ENCODE results near the gene HAAO.
A peak's percentile ranks its signal among the peaks of the same experiment; 100 is the strongest.

The HAAO gene

DNA sequence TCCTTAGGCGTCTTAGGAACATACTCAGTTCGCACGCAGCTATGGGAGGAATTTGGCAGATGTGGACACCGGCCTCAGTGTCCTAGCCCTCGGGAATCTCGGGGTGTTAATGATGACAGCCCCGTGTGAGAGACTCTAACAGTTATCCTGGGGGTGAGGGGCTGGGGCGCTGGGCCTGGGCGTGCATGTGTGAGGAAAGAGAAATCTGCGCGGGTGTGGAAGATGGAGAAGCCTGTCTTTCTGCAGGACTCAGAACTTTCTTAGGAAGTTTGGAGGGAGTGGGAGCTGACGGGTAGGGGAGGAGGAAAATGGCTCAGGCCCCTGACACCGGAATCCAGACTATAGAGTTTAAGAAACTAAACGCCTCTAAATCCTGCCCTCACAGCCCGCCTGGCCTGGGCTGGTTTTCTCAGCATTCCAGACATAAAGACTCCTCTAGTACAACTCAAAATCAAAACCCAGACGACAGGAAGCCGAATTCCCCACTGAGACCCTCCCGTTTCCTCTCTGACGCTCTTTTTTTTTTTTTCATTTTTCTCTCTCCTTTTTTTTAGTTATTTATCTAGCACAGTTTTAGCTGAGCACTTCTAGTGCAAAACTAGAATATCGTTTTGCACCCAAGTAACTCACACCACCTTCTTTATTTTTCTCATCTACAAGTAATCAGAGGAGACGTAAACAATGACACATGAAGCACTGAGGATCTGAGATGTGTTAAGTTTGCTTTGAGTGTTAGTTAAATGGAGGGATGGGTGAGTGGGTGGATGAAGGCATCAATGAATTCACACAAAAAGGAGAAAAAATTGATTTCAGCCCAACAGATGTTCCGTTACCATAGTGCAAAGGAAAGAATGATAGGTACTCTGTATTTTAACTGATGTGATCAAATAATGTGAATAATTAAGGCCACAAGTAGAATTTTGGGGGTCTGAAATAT is 1.2 kb upstream of the HAAO start:
- no peak for DNase-seq (ENCODE audit: low spot score)
- Histone ChIP-seq H3K4me3 (peak overlapping the region; percentile 82), H3K27ac (peak overlapping the region; percentile 93 to 96)
- TF ChIP-seq, protein P1, sequence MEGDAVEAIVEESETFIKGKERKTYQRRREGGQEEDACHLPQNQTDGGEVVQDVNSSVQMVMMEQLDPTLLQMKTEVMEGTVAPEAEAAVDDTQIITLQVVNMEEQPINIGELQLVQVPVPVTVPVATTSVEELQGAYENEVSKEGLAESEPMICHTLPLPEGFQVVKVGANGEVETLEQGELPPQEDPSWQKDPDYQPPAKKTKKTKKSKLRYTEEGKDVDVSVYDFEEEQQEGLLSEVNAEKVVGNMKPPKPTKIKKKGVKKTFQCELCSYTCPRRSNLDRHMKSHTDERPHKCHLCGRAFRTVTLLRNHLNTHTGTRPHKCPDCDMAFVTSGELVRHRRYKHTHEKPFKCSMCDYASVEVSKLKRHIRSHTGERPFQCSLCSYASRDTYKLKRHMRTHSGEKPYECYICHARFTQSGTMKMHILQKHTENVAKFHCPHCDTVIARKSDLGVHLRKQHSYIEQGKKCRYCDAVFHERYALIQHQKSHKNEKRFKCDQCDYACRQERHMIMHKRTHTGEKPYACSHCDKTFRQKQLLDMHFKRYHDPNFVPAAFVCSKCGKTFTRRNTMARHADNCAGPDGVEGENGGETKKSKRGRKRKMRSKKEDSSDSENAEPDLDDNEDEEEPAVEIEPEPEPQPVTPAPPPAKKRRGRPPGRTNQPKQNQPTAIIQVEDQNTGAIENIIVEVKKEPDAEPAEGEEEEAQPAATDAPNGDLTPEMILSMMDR (IDR thresholded peaks at IDR 0.05): no peak

DNA sequence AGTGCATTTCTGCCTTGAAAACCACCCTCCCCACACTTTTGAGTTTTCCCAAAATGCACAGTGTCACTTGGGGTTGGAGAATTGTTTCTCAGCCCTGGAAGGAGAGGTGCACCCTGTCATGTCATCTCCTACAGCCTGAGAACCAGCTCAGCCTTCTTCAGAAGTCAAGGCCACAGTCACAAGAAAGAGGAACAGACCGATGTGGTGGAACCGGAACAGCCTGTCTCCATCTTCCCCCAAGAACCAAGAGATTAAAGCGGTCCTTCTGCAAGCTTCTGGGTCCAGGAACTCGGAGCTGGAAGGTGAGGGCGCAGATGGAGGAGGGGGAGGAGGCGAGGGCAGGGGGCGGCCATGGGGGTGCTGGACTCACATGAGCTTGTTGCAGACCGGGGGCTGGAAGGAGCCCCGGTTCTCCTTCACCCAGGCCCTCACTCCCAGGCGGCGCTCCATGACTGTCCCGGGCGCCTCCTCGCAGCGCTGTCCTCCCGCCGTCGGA is 248 bp downstream of the HAAO start:
- TF ChIP-seq, protein P1 (IDR thresholded peaks at IDR 0.05): no peak
- DNase-seq (ENCODE audit: low spot score): no peak
- Histone ChIP-seq H3K27ac (peak overlapping the region; percentile 93 to 96), H3K4me3 (peak overlapping the region; percentile 82)

DNA sequence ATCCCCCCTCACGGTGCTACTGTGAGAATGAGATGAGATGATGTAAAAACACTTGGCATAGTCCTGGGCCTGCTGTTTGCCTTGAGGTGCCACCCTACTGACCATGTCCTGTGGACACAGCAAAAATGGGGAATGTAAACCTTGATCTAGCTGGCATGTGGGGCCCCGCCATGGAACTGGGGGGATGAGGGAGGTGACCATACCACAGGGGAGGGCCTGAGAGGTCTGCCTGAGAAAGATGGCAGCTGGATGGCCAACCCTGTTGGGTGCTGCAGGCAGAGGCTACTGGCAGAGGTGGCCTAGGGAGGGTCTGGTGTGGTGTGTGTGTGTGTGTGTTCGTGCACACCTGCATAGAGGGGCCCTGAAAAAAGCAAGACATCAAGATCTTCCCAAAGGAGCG is 777 bp downstream of the HAAO start:
- peak overlapping the region; percentile 93 to 96 for H3K27ac ChIP-seq
- TF ChIP-seq, protein P1 (IDR thresholded peaks at IDR 0.05): no peak

DNA sequence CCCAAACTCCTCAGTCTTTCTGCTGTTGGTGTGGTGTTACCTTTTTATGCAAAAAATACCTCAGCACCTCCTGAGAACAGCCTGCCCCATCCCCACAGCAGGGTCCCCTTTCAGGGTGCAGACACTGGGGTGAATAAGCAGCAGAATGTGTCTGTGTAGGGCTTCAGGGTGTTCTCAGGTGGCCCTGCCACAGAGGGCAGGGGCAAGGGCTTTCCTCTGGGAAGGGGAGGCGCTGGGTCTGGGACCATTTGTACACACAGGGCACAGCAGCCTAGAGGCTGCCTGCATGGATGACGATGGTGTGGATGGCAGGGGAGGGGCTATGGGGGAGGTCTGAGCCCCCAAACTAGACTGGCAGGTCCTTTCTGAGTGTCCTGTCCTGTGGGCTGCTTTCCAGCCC is 2.6 kb downstream of the HAAO start:
- no peak for DNase-seq (ENCODE audit: low spot score)
- Histone ChIP-seq H3K4me3 (no peak overlapping the region), H3K27ac (no peak overlapping the region)
- TF ChIP-seq, protein P1 (IDR thresholded peaks at IDR 0.05): no peak

More for the DNA sequence above, 777 bp downstream of the HAAO start:
- DNase-seq (ENCODE audit: low spot score): no peak
- peak overlapping the region; percentile 82 for H3K4me3 ChIP-seq

DNA sequence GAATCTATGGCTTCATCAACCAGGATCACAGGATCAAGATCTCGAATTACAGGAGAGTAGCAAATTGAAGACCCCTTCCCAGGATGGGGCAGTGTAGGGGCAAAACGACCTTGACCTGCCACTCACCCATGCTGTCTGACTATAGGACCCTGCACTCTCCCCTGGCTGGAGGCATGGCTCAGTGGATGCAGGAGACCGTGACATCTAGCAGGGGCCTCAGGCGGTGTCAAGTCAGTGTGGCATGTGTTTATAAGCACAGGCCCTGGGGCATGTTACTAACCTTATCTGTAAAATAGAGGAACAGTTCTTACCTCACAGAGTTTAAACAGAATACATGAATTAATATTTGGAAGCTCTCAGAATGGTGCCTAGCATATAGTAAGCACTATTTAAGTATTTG is 3.5 kb downstream of the HAAO start:
- no peak for DNase-seq (ENCODE audit: low spot score)
- TF ChIP-seq, protein P1 (IDR thresholded peaks at IDR 0.05): no peak
- H3K4me3 ChIP-seq: no peak overlapping the region
- H3K27ac ChIP-seq: no peak overlapping the region

DNA sequence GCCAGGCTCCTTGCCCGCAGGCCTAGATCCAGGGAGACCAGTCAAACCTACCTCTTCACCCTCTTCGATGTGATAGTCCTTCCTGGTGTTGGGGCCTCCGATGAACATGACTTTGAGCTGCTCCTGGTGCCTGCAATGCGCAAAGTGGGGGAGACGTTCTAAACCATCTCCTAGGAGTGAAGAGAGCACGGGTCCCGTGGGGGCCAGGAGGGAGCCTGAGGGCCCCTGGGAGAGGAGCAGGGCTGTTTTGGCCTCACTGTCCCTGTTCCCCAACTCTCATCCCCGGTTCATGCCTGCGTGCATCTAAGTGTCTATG is 3.9 kb downstream of the HAAO start:
- TF ChIP-seq, protein P1 (IDR thresholded peaks at IDR 0.05): no peak

More for the DNA sequence above, 3.9 kb downstream of the HAAO start:
- DNase-seq (ENCODE audit: low spot score): no peak
- Histone ChIP-seq H3K4me3 (no peak overlapping the region), H3K27ac (no peak overlapping the region)

All from coronary artery (tissue), 2 donors.